ENCODE data around the gene TIE1.

- TF ChIP-seq, protein P1, sequence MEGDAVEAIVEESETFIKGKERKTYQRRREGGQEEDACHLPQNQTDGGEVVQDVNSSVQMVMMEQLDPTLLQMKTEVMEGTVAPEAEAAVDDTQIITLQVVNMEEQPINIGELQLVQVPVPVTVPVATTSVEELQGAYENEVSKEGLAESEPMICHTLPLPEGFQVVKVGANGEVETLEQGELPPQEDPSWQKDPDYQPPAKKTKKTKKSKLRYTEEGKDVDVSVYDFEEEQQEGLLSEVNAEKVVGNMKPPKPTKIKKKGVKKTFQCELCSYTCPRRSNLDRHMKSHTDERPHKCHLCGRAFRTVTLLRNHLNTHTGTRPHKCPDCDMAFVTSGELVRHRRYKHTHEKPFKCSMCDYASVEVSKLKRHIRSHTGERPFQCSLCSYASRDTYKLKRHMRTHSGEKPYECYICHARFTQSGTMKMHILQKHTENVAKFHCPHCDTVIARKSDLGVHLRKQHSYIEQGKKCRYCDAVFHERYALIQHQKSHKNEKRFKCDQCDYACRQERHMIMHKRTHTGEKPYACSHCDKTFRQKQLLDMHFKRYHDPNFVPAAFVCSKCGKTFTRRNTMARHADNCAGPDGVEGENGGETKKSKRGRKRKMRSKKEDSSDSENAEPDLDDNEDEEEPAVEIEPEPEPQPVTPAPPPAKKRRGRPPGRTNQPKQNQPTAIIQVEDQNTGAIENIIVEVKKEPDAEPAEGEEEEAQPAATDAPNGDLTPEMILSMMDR (IDR thresholded peaks at IDR 0.05), result no peak
- TF ChIP-seq POLR2A (IDR thresholded peaks at IDR 0.05), result no peak
Observed at GRCh38 chr1:43305926-43306687, 5.3 kb downstream of the TIE1 start.

Measured in uterus (tissue), 2 donors.